Heart right ventricle (tissue), 16 donors: Measurements from ENCODE around the gene GALNT5. TPM values are rescaled to one million over a fixed set of nuclear protein-coding genes. Genes with fewer than 3 reads are reported as not detected.
"Not testable (repeated sequence)": the region's sequence is repeated elsewhere in the genome, so short reads cannot be mapped to it uniquely, and the experiment has no call there.

Experiments
- ATAC-seq, 8 donors: fragments of 200-7000 bp; cut with Tn5 transposase; one replicate each; pipeline ENCODE4 v1.9.1; 2020; ENCODE audit warnings: mild to moderate bottlenecking in 8 of 8, moderate library complexity in 8 of 8, moderate number of reproducible peaks in 1 of 8
- DNase-seq, 2 donors: peaks; one replicate each; pipeline ENCODE4 v3.0.0-alpha.2; 2020
- H3K27ac ChIP-seq, 10 donors: fragments of 200-600 bp; sonication (generic) in 2 of 10; one replicate each; pipeline versions ENCODE4 v1.5.0 to v1.8.0; 2020 to 2022; ENCODE audit warnings: mild to moderate bottlenecking in 3 of 10
- H3K27me3 ChIP-seq, 7 donors: fragments of 200-600 bp; one replicate each; pipeline ENCODE4 v1.8.0; 2021 to 2022; ENCODE audit warnings: mild to moderate bottlenecking in 2 of 7
- H3K36me3 ChIP-seq, 9 donors: fragments of 200-600 bp; sonication (generic) in 1 of 9; one replicate each; pipeline versions ENCODE4 v1.5.0 to v1.8.0; 2020 to 2022; ENCODE audit warnings: mild to moderate bottlenecking in 2 of 9
- H3K4me1 ChIP-seq, 9 donors: fragments of 200-600 bp; sonication (generic) in 1 of 9; one replicate each; pipeline versions ENCODE4 v1.5.0 to v1.8.0; 2020 to 2022; ENCODE audit warnings: mild to moderate bottlenecking in 4 of 9
- H3K4me3 ChIP-seq, 10 donors: fragments of 200-600 bp; sonication (generic) in 2 of 10; one replicate each; pipeline versions ENCODE4 v1.5.0 to v1.8.0; 2020 to 2022; ENCODE audit warnings: mild to moderate bottlenecking in 7 of 10, moderate library complexity in 2 of 10
- H3K9me3 ChIP-seq, 11 donors: fragments of 200-600 bp in 10 of 11; sonication (generic) in 2 of 11; one replicate each; pipeline versions ENCODE4 v1.5.0 to v1.8.0; 2013 to 2022; ENCODE audit warnings: mild to moderate bottlenecking in 2 of 11, control low read depth in 1 of 11, moderate library complexity in 1 of 11
- CTCF ChIP-seq, 9 donors: fragments of 200-600 bp; sonication (generic) in 2 of 9; IDR thresholded peaks; one replicate each; pipeline versions ENCODE4 v1.5.0 to v1.8.0; 2021 to 2022; ENCODE audit warnings: antibody characterized with exemption in 9 of 9, mild to moderate bottlenecking in 5 of 9, moderate library complexity in 1 of 9
- WGBS, 2 donors: extraction: QIAGEN DNeasy Blood & Tissue Kit; methylation state at CpG; one replicate each; pipeline ENCODE4 v1.1.7; 2013; ENCODE audit warnings: inconsistent platforms in 1 of 2; 5-methylcytosine and 5-hydroxymethylcytosine counted together
- intact Hi-C, 10 donors: fragments of 100-400 bp; cut with DNase I; formaldehyde crosslinking; loops; one replicate each; pipeline versions ENCODE4 v1.11.1 to v1.14.2; 2022
- polyA plus RNA-seq, 2 donors: library from polyadenylated mRNA; stranded (reverse); fragments of 200-250 nt; gene quantifications; one replicate each; pipeline ENCODE4 v1.2.3, GENCODE V29; 2013
- total RNA-seq, 10 donors: library from RNA; stranded (reverse); fragmentation: NEBNext Ultra II Directional in 3 of 10; extraction: Animal tissue kit (Norgen Biotek cat#: 25700) in 3 of 10; gene quantifications; one replicate each; pipeline versions ENCODE4 v1.2.1 to v1.2.4, GENCODE V29; 2021 to 2023
- donor health status: Arrhythmogenic right ventricular cardiomyopathy.
- donor health status: ischemic (EF 13 %, LVEDD 7.1; RV severe dilation, severe dysfunction).
- donor health status: healthy with polysubstance abuse.
- donor health status: DM: no; HTN: yes; CAD: no.
- donor health status: DM: no; HTN: no; CAD: no.
- donor health status: ischemic (EF 25% LVEDD 6.9; RV normal size, moderate dysfunction).
- donor health status: ischemic (EF 25% LVEDD 5.7; RV mildly dilated, moderate dysfunction).
- donor health status: healthy.
- donor health status: DM: yes; HTN: yes; CAD: no.
- donor health status: Ischemic cardiomyopathy.
- donor health status: ischemic (EF 35%, LVEDD 5.7; RV mildly dilated, moderate dysfunction).
- donor health status: nonischemic (EF 11% LVEDD 7.7; RV severe dilation, severe dysfunction).
- donor health status: DM: yes; HTN: yes; CAD: no.
- donor health status: PGD.
- donor health status: ischemic (EF 29% LVEDD 5.4; RV normal size, mild dysfunction).
- donor health status: nonischemic (EF 23%, LVEDD 6.1; RV moderate dilation, normal function).

GALNT5 gene
- total and polyA plus RNA-seq, 12 donors, result 0.06 to 0.74 (median 0.23) TPM; not detected in 1

DNA sequence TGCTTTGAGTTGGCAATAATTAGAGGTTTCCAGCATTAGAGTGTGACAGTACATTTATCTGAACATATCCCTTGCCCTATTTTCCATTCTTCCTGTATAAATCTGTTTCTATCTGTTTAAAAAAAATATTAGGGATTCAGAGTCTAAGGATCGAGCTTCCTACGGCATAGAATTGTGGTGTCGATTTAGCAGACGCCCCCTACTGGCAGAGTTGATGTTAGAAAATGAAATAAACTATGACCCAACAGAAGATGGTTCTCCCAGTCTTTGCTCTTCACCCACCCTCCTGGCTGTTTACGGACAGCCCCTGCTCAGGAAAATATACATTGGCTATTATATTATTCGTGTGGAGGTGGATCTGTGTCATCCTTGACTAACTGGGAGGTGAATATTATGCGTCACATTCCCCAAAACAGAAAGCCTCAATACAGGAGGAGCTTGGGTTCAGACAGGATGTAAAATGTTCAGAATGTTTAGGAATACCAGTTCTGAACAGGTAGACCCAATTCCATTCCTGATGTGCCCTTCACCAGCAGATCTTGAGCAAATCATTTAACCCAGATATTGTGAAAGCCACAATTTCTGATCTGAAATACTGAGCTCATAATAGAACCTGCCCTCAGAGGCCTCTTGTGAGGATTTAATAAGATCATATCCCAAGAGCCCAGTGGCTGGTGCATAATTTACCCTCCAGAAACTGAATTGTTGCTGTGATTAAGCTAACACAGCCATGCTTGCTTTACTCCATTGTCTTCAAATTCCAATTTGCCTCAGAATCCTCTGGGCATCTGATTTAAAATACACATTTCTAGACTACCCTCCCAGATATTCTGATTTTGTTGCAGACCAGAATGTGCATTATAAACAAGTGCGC is 78.9 kb downstream of the GALNT5 start:
- no peak overlapping the region for H3K4me3 ChIP-seq
- ATAC-seq, result peak in 1 of 8 donors; percentile 41
- H3K27ac ChIP-seq, result no peak overlapping the region
- H3K27me3 ChIP-seq, result no peaks in the 10 kb centered on the region
- peak in 1 of 2 donors; percentile 18 for DNase-seq
- peak; percentile 49 to 81 (median 66) for TF ChIP-seq CTCF (IDR thresholded peaks at IDR 0.05)
- no peaks in the 10 kb centered on the region for H3K9me3 ChIP-seq
- H3K36me3 ChIP-seq, result no peaks in the 10 kb centered on the region
- intact Hi-C loops, result no loop called here
- peaks cover 0 to 5% (median 0%) of the 10 kb centered on the region in 9 donors for H3K4me1 ChIP-seq
- 41% methylated on average over 8 of the region's 8 CpGs for WGBS, 2 donors

DNA sequence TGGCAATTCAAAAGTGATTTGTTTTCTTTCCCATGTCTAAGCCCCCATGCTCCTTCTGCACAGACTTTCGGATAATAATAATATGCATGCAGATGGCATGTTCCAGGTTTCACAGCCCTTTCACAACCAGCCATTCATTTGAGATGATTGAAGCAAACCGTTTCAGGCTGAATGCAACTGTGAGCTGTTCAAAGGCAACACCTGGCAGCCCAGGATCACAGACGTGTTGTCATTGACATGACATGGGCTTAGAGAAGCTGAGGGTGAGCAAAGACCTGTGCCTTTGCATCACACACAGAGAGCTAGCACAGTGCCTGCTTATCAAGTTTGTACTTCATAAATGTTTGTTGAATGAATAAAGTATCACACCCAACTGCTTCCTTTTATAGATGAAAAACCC is 80.5 kb downstream of the GALNT5 start:
- TF ChIP-seq CTCF (IDR thresholded peaks at IDR 0.05), result no peak
- Histone ChIP-seq H3K9me3 (peaks cover 0 to 3% (median 0%) of the 10 kb centered on the region in 11 donors), H3K27me3 (no peaks in the 10 kb centered on the region), H3K27ac (no peak overlapping the region), H3K36me3 (no peaks in the 10 kb centered on the region), H3K4me1 (peaks cover 0 to 5% (median 0%) of the 10 kb centered on the region in 9 donors), H3K4me3 (no peak overlapping the region)
- intact Hi-C loops, result no loop called here
- DNase-seq (no peak), ATAC-seq (no peak)
- 69 to 70% methylated on average over 3 of the region's 3 CpGs for WGBS, 2 donors

DNA sequence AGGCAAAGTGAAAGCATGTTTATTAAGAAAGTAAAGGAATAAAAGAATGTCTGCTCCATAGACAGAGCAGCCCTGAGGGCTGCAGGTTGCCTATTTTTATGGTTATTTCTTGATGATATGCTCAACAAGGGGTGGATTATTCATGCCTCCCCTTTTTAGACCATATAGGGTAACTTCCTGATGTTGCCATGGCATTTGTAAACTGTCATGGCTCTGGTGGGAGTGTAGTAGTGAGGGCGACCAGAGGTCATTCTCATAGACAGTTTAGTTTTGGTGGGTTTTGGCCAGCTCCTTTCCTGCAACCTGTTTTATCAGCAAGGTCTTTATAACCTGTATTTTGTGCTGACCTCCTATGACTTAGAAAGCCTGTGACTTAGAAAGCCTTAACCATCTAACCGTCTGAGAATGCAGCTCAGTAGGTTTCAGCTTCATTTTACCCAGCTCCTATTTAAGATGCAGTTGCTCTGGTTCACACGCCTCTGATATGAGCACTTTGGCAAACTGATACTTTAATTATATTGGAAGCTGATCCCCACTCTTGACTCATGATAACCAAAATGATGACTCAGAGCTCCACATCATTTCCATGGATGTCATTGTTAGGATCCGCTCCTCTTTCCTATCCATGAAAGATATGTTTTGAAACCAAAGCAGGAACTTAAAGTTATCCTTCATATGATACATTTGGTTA is 82.6 kb downstream of the GALNT5 start:
- intact Hi-C loops, result no loop called here
- no peak for TF ChIP-seq CTCF (IDR thresholded peaks at IDR 0.05)
- Histone ChIP-seq H3K27me3 (no peaks in the 10 kb centered on the region), H3K4me3 (no peak overlapping the region), H3K36me3 (no peaks in the 10 kb centered on the region), H3K9me3 (peaks cover 0 to 24% (median 0%) of the 10 kb centered on the region in 11 donors), H3K27ac (no peak overlapping the region), H3K4me1 (peaks cover 0 to 5% (median 0%) of the 10 kb centered on the region in 9 donors)
- 84 to 86% methylated on average over 4 of the region's 4 CpGs for WGBS, 2 donors
- DNase-seq (no peak), ATAC-seq (no peak)

DNA sequence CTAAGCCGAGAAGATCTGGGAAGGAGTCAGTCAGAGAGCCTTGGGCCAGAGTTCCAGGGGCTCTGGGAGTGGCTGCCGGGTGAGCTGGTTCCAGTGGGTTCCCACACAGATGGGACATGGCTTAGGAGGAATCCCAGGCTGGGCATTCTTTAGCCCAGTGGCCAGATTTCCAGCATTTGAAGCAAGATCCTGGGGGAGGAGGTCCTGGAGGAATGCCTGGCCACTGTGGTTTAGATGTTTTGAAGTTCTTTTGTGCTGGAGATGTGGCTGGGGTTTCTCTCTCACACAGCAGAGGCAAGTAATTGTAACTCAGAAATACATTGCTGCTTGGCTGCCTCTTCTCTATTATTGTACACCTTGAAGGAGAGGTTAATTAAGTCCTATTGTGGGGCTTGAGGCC is 83.9 kb downstream of the GALNT5 start:
- H3K36me3 ChIP-seq, H3K4me1 ChIP-seq, H3K27me3 ChIP-seq, H3K27ac ChIP-seq, DNase-seq, ATAC-seq, intact Hi-C loops, H3K4me3 ChIP-seq: not testable (repeated sequence)
- 92 to 100% methylated on average over 2 of the region's 2 CpGs for WGBS, 2 donors
- H3K9me3 ChIP-seq, result peaks cover 0 to 30% (median 0%) of the 10 kb centered on the region in 11 donors
